Astrocyte (in vitro differentiated cells and primary cell): Measurements from ENCODE around the gene SMIM33.

Experiments
- CTCF ChIP-seq: IDR thresholded peaks from 2 replicates; pipeline ENCODE4 v1.5.1; 2011; ENCODE audit warnings: low read depth, mild to moderate bottlenecking, inconsistent platforms, low read length, moderate library complexity; ENCODE audit not compliant: insufficient read depth
- EZH2 ChIP-seq: IDR thresholded peaks from 2 replicates; pipeline ENCODE4 v1.6.1; 2012; ENCODE audit warnings: mild to moderate bottlenecking, low read length, inconsistent platforms; ENCODE audit not compliant: insufficient read depth

GRCh38 chr5:139481580-139482049 is 10.8 kb downstream of the SMIM33 start:
- TF ChIP-seq CTCF: no peak
- no peak for TF ChIP-seq EZH2
